Prostate gland (tissue), 2 donors: ENCODE results near the gene MCCD1. TPM values are rescaled to one million over a fixed set of nuclear protein-coding genes. Genes with fewer than 3 reads are reported as not detected.

ENCODE experiments used
- DNase-seq: peaks from one replicate; pipeline ENCODE4 v3.0.0-alpha.2; 2019; ENCODE audit warnings: low spot score
- H3K27ac ChIP-seq, 2 donors: fragments of 200-600 bp; sonication (generic); 2 replicates each; pipeline ENCODE4 v1.5.1; 2017 to 2019
- H3K27me3 ChIP-seq: fragments of 200-600 bp; sonication (generic); replicated peaks from 2 replicates; pipeline ENCODE4 v1.5.1; 2019; ENCODE audit not compliant: insufficient read depth
- H3K36me3 ChIP-seq, 2 donors: fragments of 200-600 bp; sonication (generic); 1 replicate in 1 of 2; 2 replicates in 1 of 2; pipeline versions ENCODE4 v1.5.1 to v1.8.1; 2017 to 2019
- H3K4me1 ChIP-seq: fragments of 200-600 bp; sonication (generic); replicated peaks from 2 replicates; pipeline ENCODE4 v1.5.1; 2019
- H3K4me3 ChIP-seq, 2 donors: fragments of 200-600 bp; sonication (generic); 2 replicates each; pipeline ENCODE4 v1.5.1; 2017 to 2019
- H3K9me3 ChIP-seq: fragments of 200-600 bp; sonication (generic); 2 replicates; pipeline ENCODE4 v1.5.1; 2017
- CTCF ChIP-seq, 4 experiments: fragments of 200-600 bp in 2 of 4; fragments of 450-650 bp in 2 of 4; sonication (generic) in 2 of 4; IDR thresholded peaks; 1 replicate in 3 of 4; 2 replicates in 1 of 4; pipeline ENCODE4 v1.5.1; 2016 to 2019; ENCODE audit warnings: antibody characterized with exemption in 4 of 4, mild to moderate bottlenecking in 2 of 4, moderate library complexity in 2 of 4
- POLR2A ChIP-seq: fragments of 450-650 bp; IDR thresholded peaks from one replicate; pipeline ENCODE4 v1.6.1; 2016; ENCODE audit warnings: antibody characterized with exemption, mild to moderate bottlenecking
- POLR2AphosphoS5 ChIP-seq: sonication (generic); formaldehyde crosslinking; IDR thresholded peaks from one replicate; pipeline ENCODE4 v1.6.1; 2017; ENCODE audit warnings: antibody characterized with exemption
- WGBS: methylation state at CpG from one replicate; pipeline ENCODE4 v1.1.5; 2018; 5-methylcytosine and 5-hydroxymethylcytosine counted together
- intact Hi-C: fragments of 100-400 bp; cut with DNase I; formaldehyde crosslinking; loops from one replicate; pipeline ENCODE4 v1.14.2; 2022
- total RNA-seq, 2 donors: library from RNA; depleted of rRNA; stranded (reverse); fragments of >200 nt; gene quantifications; one replicate each; pipeline ENCODE4 v1.1.0, GENCODE V29; 2016

MCCD1 gene
- total RNA-seq, 2 donors from 2014 or later = not detected

- WGBS = 84% methylated on average over 27 of the region's 27 CpGs
- DNase-seq = no peak
- Histone ChIP-seq H3K4me3 (no peak within 1 kb of the TSS), H3K9me3 (no peaks in the 10 kb centered on the region), H3K27ac (no peak within 1 kb of the TSS), H3K27me3 (no peaks in the 10 kb centered on the region), H3K36me3 (no peaks in the 10 kb centered on the region), H3K4me1 (no peaks in the 10 kb centered on the region)
- intact Hi-C loops = no loop called here
- TF ChIP-seq POLR2A (no peak), POLR2AphosphoS5 (no peak), CTCF (IDR thresholded peaks at IDR 0.05) (no peak)
Measured at GRCh38 chr6:31572041-31572911, 43.5 kb downstream of the MCCD1 start, which contains the start of gene LTA. TSS of gene LTA (plus strand) at chr6:31572289. CDS start at chr6:31572743, 454 bp downstream.

DNA sequence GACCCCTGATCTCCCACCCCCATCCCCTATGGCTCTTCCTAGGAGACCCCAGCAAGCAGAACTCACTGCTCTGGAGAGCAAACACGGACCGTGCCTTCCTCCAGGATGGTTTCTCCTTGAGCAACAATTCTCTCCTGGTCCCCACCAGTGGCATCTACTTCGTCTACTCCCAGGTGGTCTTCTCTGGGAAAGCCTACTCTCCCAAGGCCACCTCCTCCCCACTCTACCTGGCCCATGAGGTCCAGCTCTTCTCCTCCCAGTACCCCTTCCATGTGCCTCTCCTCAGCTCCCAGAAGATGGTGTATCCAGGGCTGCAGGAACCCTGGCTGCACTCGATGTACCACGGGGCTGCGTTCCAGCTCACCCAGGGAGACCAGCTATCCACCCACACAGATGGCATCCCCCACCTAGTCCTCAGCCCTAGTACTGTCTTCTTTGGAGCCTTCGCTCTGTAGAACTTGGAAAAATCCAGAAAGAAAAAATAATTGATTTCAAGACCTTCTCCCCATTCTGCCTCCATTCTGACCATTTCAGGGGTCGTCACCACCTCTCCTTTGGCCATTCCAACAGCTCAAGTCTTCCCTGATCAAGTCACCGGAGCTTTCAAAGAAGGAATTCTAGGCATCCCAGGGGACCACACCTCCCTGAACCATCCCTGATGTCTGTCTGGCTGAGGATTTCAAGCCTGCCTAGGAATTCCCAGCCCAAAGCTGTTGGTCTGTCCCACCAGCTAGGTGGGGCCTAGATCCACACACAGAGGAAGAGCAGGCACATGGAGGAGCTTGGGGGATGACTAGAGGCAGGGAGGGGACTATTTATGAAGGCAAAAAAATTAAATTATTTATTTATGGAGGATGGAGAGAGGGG lies 44.7 kb downstream of the MCCD1 start:
- Histone ChIP-seq H3K9me3 (no peaks in the 10 kb centered on the region), H3K36me3 (no peaks in the 10 kb centered on the region), H3K4me1 (no peaks in the 10 kb centered on the region), H3K4me3 (no peak overlapping the region), H3K27me3 (no peaks in the 10 kb centered on the region), H3K27ac (no peak overlapping the region)
- TF ChIP-seq CTCF (IDR thresholded peaks at IDR 0.05) (no peak), POLR2A (no peak), POLR2AphosphoS5 (no peak)
- WGBS = 88% methylated on average over 9 of the region's 9 CpGs
- intact Hi-C loops = no loop called here
- DNase-seq = no peak

- Histone ChIP-seq H3K36me3 (no peaks in the 10 kb centered on the region), H3K4me3 (no peak overlapping the region), H3K27me3 (no peaks in the 10 kb centered on the region), H3K9me3 (no peaks in the 10 kb centered on the region), H3K4me1 (no peaks in the 10 kb centered on the region), H3K27ac (no peak overlapping the region)
- TF ChIP-seq POLR2A (no peak), POLR2AphosphoS5 (no peak), CTCF (IDR thresholded peaks at IDR 0.05) (no peak)
- no peak for DNase-seq
- WGBS = 80% methylated on average over 14 of the region's 14 CpGs
- intact Hi-C loops = no loop called here
Measured at GRCh38 chr6:31574106-31575061, 45.6 kb downstream of the MCCD1 start.

- Histone ChIP-seq H3K4me1 (no peaks in the 10 kb centered on the region), H3K36me3 (no peaks in the 10 kb centered on the region), H3K27me3 (no peaks in the 10 kb centered on the region), H3K4me3 (peak within 1 kb of the TSS; percentile 4 to 8), H3K9me3 (no peaks in the 10 kb centered on the region), H3K27ac (peak within 1 kb of the TSS in 1 of 2 donors; percentile 33)
- intact Hi-C loops = no loop called here
- DNase-seq = no peak
- TF ChIP-seq CTCF (IDR thresholded peaks at IDR 0.05) = no peak
- TF ChIP-seq POLR2A = no peak
- 39% methylated on average over 19 of the region's 19 CpGs for WGBS
Measured at GRCh38 chr6:31575335-31575901, 46.7 kb downstream of the MCCD1 start, which contains the start of gene TNF. TSS of gene TNF (plus strand) at chr6:31575565. CDS start at chr6:31575742, 177 bp downstream.
